PC-3 (cell line): ENCODE measurements around the gene FOXB2. TPM values are rescaled to one million over a fixed set of nuclear protein-coding genes. Genes with fewer than 3 reads are reported as not detected.

Experiments used
- ATAC-seq: fragments of 200-7000 bp; cut with Tn5 transposase; 2 replicates; pipeline ENCODE4 v1.9.1; 2020; ENCODE audit warnings: mild to moderate bottlenecking, moderate library complexity
- BruUV-seq: library from RNA; stranded (reverse); fragments of 400-500 nt; replicated peaks from 2 replicates; lab custom pipeline; 2021; lab: Mats Ljungman, UMichigan
- CTCF ChIA-PET: fragments of 300-600 bp; sonication (Branson Sonifier 250); formaldehyde crosslinking; loops from one replicate; lab custom pipeline; 2022; ENCODE audit warnings: antibody characterized with exemption; lab: Charles Lee
- POLR2A ChIA-PET: fragments of 300-600 bp; sonication (Branson Sonifier 250); formaldehyde crosslinking; loops from one replicate; lab custom pipeline; 2022; ENCODE audit warnings: antibody characterized with exemption; ENCODE audit not compliant: unreplicated experiment; lab: Charles Lee
- DNase-seq: peaks from one replicate; pipeline ENCODE4 v3.0.0-alpha.2; 2015
- H2AFZ ChIP-seq: fragments of 300-600 bp; sonication (generic); 2 replicates; pipeline ENCODE4 v1.6.0; 2016; ENCODE audit warnings: antibody characterized with exemption, low read length
- H3F3A ChIP-seq: fragments of 300-600 bp; sonication (generic); one replicate; pipeline ENCODE4 v1.6.0; 2017; ENCODE audit warnings: antibody characterized with exemption, low read length, control low read depth, mild to moderate bottlenecking; ENCODE audit not compliant: unreplicated experiment
- H3K27ac ChIP-seq: fragments of 300-600 bp; sonication (generic); 2 replicates; pipeline ENCODE4 v1.5.1; 2016; ENCODE audit warnings: mild to moderate bottlenecking, low read length
- H3K27me3 ChIP-seq: fragments of 300-600 bp; sonication (generic); 2 replicates; pipeline ENCODE4 v1.6.1; 2016; ENCODE audit warnings: low read length, mixed read lengths
- H3K36me3 ChIP-seq: fragments of 300-600 bp; sonication (generic); 2 replicates; pipeline ENCODE4 v1.6.1; 2016; ENCODE audit warnings: low read depth, mixed run types, low read length, mixed read lengths
- H3K4me1 ChIP-seq: fragments of 300-600 bp; sonication (generic); 2 replicates; pipeline ENCODE4 v1.5.1; 2016; ENCODE audit warnings: low read length; ENCODE audit not compliant: insufficient read depth
- H3K4me2 ChIP-seq: fragments of 300-600 bp; sonication (generic); 2 replicates; pipeline ENCODE4 v1.6.0; 2016; ENCODE audit warnings: low read length
- H3K4me3 ChIP-seq: fragments of 300-600 bp; sonication (generic); 2 replicates; pipeline ENCODE4 v1.5.1; 2016; ENCODE audit warnings: mild to moderate bottlenecking, low read length, mixed read lengths
- H3K79me2 ChIP-seq: fragments of 300-600 bp; sonication (generic); 2 replicates; pipeline ENCODE4 v1.6.1; 2017; ENCODE audit warnings: low read length, mixed read lengths
- H3K9ac ChIP-seq: fragments of 300-600 bp; sonication (generic); 2 replicates; pipeline ENCODE4 v1.6.0; 2016; ENCODE audit warnings: mild to moderate bottlenecking, low read length
- H3K9me2 ChIP-seq: fragments of 300-600 bp; sonication (generic); replicated peaks from 2 replicates; pipeline ENCODE4 v1.6.1; 2016; ENCODE audit warnings: mixed run types, low read length, mixed read lengths
- H3K9me3 ChIP-seq: fragments of 300-600 bp; sonication (generic); 2 replicates; pipeline ENCODE4 v1.6.1; 2016; ENCODE audit warnings: low read length, mixed read lengths
- H4K20me1 ChIP-seq: fragments of 300-600 bp; sonication (generic); 2 replicates; pipeline ENCODE4 v1.6.1; 2016; ENCODE audit warnings: low read length, mixed read lengths
- CTCF ChIP-seq: fragments of 300-600 bp; sonication (generic); conservative IDR thresholded peaks from 2 replicates; pipeline ENCODE4 v1.5.1; 2017; ENCODE audit warnings: antibody characterized with exemption, low read depth, mild to moderate bottlenecking, low read length
- EZH2 ChIP-seq: fragments of 300-600 bp; sonication (generic); IDR thresholded peaks from one replicate; pipeline ENCODE4 v1.6.1; 2017; ENCODE audit warnings: antibody characterized with exemption, mild to moderate bottlenecking, low read length; ENCODE audit not compliant: unreplicated experiment
- EZH2phosphoT487 ChIP-seq: fragments of 300-600 bp; sonication (generic); IDR thresholded peaks from 2 replicates; pipeline ENCODE4 v1.6.1; 2018; ENCODE audit warnings: mild to moderate bottlenecking, antibody characterized with exemption, low read length, borderline replicate concordance
- intact Hi-C: fragments of 100-400 bp; cut with micrococcal nuclease; formaldehyde crosslinking; loops from 2 replicates; pipeline ENCODE4 v1.9.0; 2023
- total RNA-seq: library from RNA; depleted of rRNA; stranded (reverse); fragments of >200 nt; gene quantifications from 2 replicates; pipeline ENCODE4 v1.2.3, GENCODE V29; 2014

Gene FOXB2
- total RNA-seq, 1 experiment from 2014 or later, result not detected

- no peak for TF ChIP-seq EZH2
- TF ChIP-seq EZH2phosphoT487, result no peak
- no peak for TF ChIP-seq CTCF
- BruUV-seq, result no TSS peak
These were observed 4.0 kb upstream of the FOXB2 start for GRCh38 chr9:77015327-77016048.

GRCh38 chr9:77016121-77016525 is 3.3 kb upstream of the FOXB2 start:
- BruUV-seq, result no TSS peak
- ChIA-PET POLR2A (interaction anchor here (0.6 kb wide), 1 partner anchor 48 kb away, joined by 4 read pairs; no protein-coding TSS in a partner anchor), CTCF (no interaction called here)
- H3K9me2 ChIP-seq, result no peaks in the 10 kb centered on the region
- H2AFZ ChIP-seq, result no peak overlapping the region
- no peaks in the 10 kb centered on the region for H3K4me1 ChIP-seq
- H3K4me2 ChIP-seq, result no peak overlapping the region
- peaks cover 94% of the 10 kb centered on the region for H3K27me3 ChIP-seq
- no peak overlapping the region for H3K27ac ChIP-seq
- ATAC-seq, result no peak
- no peaks in the 10 kb centered on the region for H3K9me3 ChIP-seq
- no peaks in the 10 kb centered on the region for H3K79me2 ChIP-seq
- H4K20me1 ChIP-seq, result no peaks in the 10 kb centered on the region
- DNase-seq, result no peak
- H3F3A ChIP-seq, result no peaks in the 10 kb centered on the region
- no peak for TF ChIP-seq EZH2
- TF ChIP-seq CTCF, result no peak
- no peak for TF ChIP-seq EZH2phosphoT487
- H3K36me3 ChIP-seq, result no peaks in the 10 kb centered on the region
- no peak overlapping the region for H3K4me3 ChIP-seq
- intact Hi-C loops, result loop anchor here (10.0 kb wide), 1 partner anchor 139 kb away; no protein-coding TSS in a partner anchor
- H3K9ac ChIP-seq, result no peak overlapping the region

More at GRCh38 chr9:77015327-77016048, 4.0 kb upstream of the FOXB2 start:
- Histone ChIP-seq H3K79me2 (no peaks in the 10 kb centered on the region), H3K27ac (no peak overlapping the region), H3K9ac (no peak overlapping the region), H3K9me3 (no peaks in the 10 kb centered on the region), H3K4me3 (no peak overlapping the region), H3K27me3 (peaks cover 92% of the 10 kb centered on the region), H3K9me2 (no peaks in the 10 kb centered on the region), H3F3A (no peaks in the 10 kb centered on the region), H4K20me1 (no peaks in the 10 kb centered on the region), H3K36me3 (no peaks in the 10 kb centered on the region), H2AFZ (no peak overlapping the region), H3K4me1 (no peaks in the 10 kb centered on the region), H3K4me2 (no peak overlapping the region)
- ChIA-PET CTCF (no interaction called here), POLR2A (interaction anchor here (0.6 kb wide), 1 partner anchor 49 kb away, joined by 4 read pairs; no protein-coding TSS in a partner anchor)
- DNase-seq (no peak), ATAC-seq (no peak)
- intact Hi-C loops, result loop anchor here (10.0 kb wide), 1 partner anchor 139 kb away; no protein-coding TSS in a partner anchor
